Cerebellar cortex (tissue), 1 donor: ENCODE results near the gene PBX1.

Experiments
- DNase-seq: peaks from one replicate; pipeline ENCODE4 v3.0.0-alpha.2; 2015; ENCODE audit warnings: low spot score

Gene PBX1

GRCh38 chr1:164813776-164814175, 254.8 kb downstream of the PBX1 start:
- no peak for DNase-seq

GRCh38 chr1:164821648-164822047, 262.7 kb downstream of the PBX1 start:
- no peak for DNase-seq

GRCh38 chr1:164823486-164824279, 264.7 kb downstream of the PBX1 start:
- DNase-seq = no peak

GRCh38 chr1:164824542-164824941, 265.6 kb downstream of the PBX1 start:
- DNase-seq = no peak

- no peak for DNase-seq
Observed at GRCh38 chr1:164830628-164831027, 271.6 kb downstream of the PBX1 start.

GRCh38 chr1:164834641-164835040, 275.7 kb downstream of the PBX1 start:
- no peak for DNase-seq

- DNase-seq = no peak
Observed at GRCh38 chr1:164836614-164837018, 277.6 kb downstream of the PBX1 start.

GRCh38 chr1:164838786-164839185, 279.8 kb downstream of the PBX1 start:
- no peak for DNase-seq

GRCh38 chr1:164840936-164841335, 282.0 kb downstream of the PBX1 start:
- DNase-seq = no peak

- DNase-seq = no peak
Observed at GRCh38 chr1:164841702-164842465, 282.9 kb downstream of the PBX1 start.

GRCh38 chr1:164842870-164843269, 283.9 kb downstream of the PBX1 start:
- no peak for DNase-seq

GRCh38 chr1:164843743-164844500, 284.9 kb downstream of the PBX1 start:
- DNase-seq = no peak

GRCh38 chr1:164846731-164847691, 288.0 kb downstream of the PBX1 start:
- no peak for DNase-seq

GRCh38 chr1:164853146-164853545, 294.2 kb downstream of the PBX1 start:
- no peak for DNase-seq

GRCh38 chr1:164855716-164856329, 296.8 kb downstream of the PBX1 start:
- no peak for DNase-seq

GRCh38 chr1:164856381-164856780, 297.4 kb downstream of the PBX1 start:
- DNase-seq = no peak

- DNase-seq = no peak
Observed at GRCh38 chr1:164857439-164857838, 298.5 kb downstream of the PBX1 start.

- no peak for DNase-seq
Observed at GRCh38 chr1:164858096-164858632, 299.2 kb downstream of the PBX1 start.

- no peak for DNase-seq
Observed at GRCh38 chr1:164861632-164862031, 302.6 kb downstream of the PBX1 start.

GRCh38 chr1:164863056-164863455, 304.1 kb downstream of the PBX1 start:
- DNase-seq = no peak

- no peak for DNase-seq
Observed at GRCh38 chr1:164864161-164864560, 305.2 kb downstream of the PBX1 start.
